CD4-positive, alpha-beta T cell treated with Interleukin-17A for 4 hours (primary cell): ENCODE data around the gene SYNGR2.
A peak's percentile ranks its signal among the peaks of the same experiment; 100 is the strongest.

Source experiments
- DNase-seq: peaks from one replicate; pipeline ENCODE4 v3.0.0-alpha.2; 2020; ENCODE audit warnings: mixed read lengths

SYNGR2 gene

GRCh38 chr17:78173097-78173715, 4.8 kb downstream of the SYNGR2 start:
- DNase-seq, result peak; percentile 36

- no peak for DNase-seq
Observed at GRCh38 chr17:78174346-78174869, 6.0 kb downstream of the SYNGR2 start.

- no peak for DNase-seq
Observed at GRCh38 chr17:78174870-78175642, 6.7 kb downstream of the SYNGR2 start.

GRCh38 chr17:78175643-78175981, 7.2 kb downstream of the SYNGR2 start:
- DNase-seq, result no peak

GRCh38 chr17:78176548-78177025, 8.2 kb downstream of the SYNGR2 start:
- peak; percentile 87 for DNase-seq

GRCh38 chr17:78179372-78179771, 11.0 kb downstream of the SYNGR2 start:
- no peak for DNase-seq

GRCh38 chr17:78180083-78180482, 11.7 kb downstream of the SYNGR2 start:
- DNase-seq, result no peak

- no peak for DNase-seq
Observed at GRCh38 chr17:78180508-78180907, 12.1 kb downstream of the SYNGR2 start.

- no peak for DNase-seq
Observed at GRCh38 chr17:78182504-78182903, 14.1 kb downstream of the SYNGR2 start.

- no peak for DNase-seq
Observed at GRCh38 chr17:78183916-78184315, 15.5 kb downstream of the SYNGR2 start.

GRCh38 chr17:78184351-78184750, 16.0 kb downstream of the SYNGR2 start:
- no peak for DNase-seq

- DNase-seq, result no peak
Observed at GRCh38 chr17:78184868-78185267, 16.5 kb downstream of the SYNGR2 start.

GRCh38 chr17:78185981-78186691, 17.8 kb downstream of the SYNGR2 start:
- DNase-seq, result no peak

- peak; percentile 86 for DNase-seq
Observed at GRCh38 chr17:78186692-78187595, 18.6 kb downstream of the SYNGR2 start, which contains the start of the genes AFMID and TK1. TSS of gene AFMID (plus strand) at chr17:78187362. CDS start at chr17:78187371, 9 bp downstream. TSS of gene TK1 (minus strand) at chr17:78187052. CDS start at chr17:78186994, 58 bp downstream.

- DNase-seq, result no peak
Observed at GRCh38 chr17:78196716-78197115, 28.3 kb downstream of the SYNGR2 start.

- DNase-seq, result no peak
Observed at GRCh38 chr17:78197147-78197832, 28.9 kb downstream of the SYNGR2 start.

- DNase-seq, result no peak
Observed at GRCh38 chr17:78200451-78200850, 32.1 kb downstream of the SYNGR2 start.

- no peak for DNase-seq
Observed at GRCh38 chr17:78202666-78203065, 34.3 kb downstream of the SYNGR2 start.

- no peak for DNase-seq
Observed at GRCh38 chr17:78204387-78205123, 36.2 kb downstream of the SYNGR2 start.

- no peak for DNase-seq
Observed at GRCh38 chr17:78205124-78205775, 36.9 kb downstream of the SYNGR2 start.
